Mucosa of descending colon (tissue), 3 donors: ENCODE measurements around the gene JCAD. TPM values are rescaled to one million over a fixed set of nuclear protein-coding genes. Genes with fewer than 3 reads are reported as not detected.

Experiments used
- ATAC-seq: fragments of 200-7000 bp; cut with Tn5 transposase; one replicate; pipeline ENCODE4 v1.9.1; 2020; ENCODE audit warnings: mild to moderate bottlenecking, moderate library complexity
- DNase-seq, 3 donors: peaks; one replicate each; pipeline ENCODE4 v3.0.0-alpha.2; 2020
- H3K36me3 ChIP-seq: fragments of 200-600 bp; one replicate; pipeline ENCODE4 v1.8.0; 2021; ENCODE audit warnings: low read depth, mild to moderate bottlenecking
- H3K4me1 ChIP-seq: fragments of 200-600 bp; one replicate; pipeline ENCODE4 v1.8.0; 2021; ENCODE audit warnings: low read depth, mild to moderate bottlenecking
- H3K4me3 ChIP-seq: fragments of 200-600 bp; one replicate; pipeline ENCODE4 v1.8.0; 2021; ENCODE audit warnings: mild to moderate bottlenecking
- H3K9me3 ChIP-seq: fragments of 200-600 bp; one replicate; pipeline ENCODE4 v1.8.0; 2021; ENCODE audit warnings: mild to moderate bottlenecking
- CTCF ChIP-seq: fragments of 200-600 bp; IDR thresholded peaks from one replicate; pipeline ENCODE4 v1.8.0; 2022; ENCODE audit warnings: antibody characterized with exemption, mild to moderate bottlenecking
- intact Hi-C, 2 donors: fragments of 100-400 bp; cut with DNase I in 1 of 2; cut with micrococcal nuclease in 1 of 2; formaldehyde crosslinking; loops; one replicate each; pipeline versions ENCODE4 v1.11.0 to v1.11.1; 2022; cut with DNase I, micrococcal nuclease
- total RNA-seq, 3 donors: library from RNA; stranded (reverse); fragmentation: NEBNext Ultra II Directional in 2 of 3; extraction: Animal tissue kit (Norgen Biotek cat#: 25700) in 2 of 3; gene quantifications; one replicate each; pipeline versions ENCODE4 v1.2.1 to v1.2.4, GENCODE V29; 2021 to 2023
- donor health status: DM: no; HTN: no; CAD: no; lungs with moderate emphysema.
- donor health status: DM: no; HTN: no; CAD: no.
- donor health status: DM: no; HTN: yes; CAD: no.

The JCAD gene
- total RNA-seq, 3 donors from 2014 or later = 4.9 to 256 (median 9.0) TPM

GRCh38 chr10:30072068-30072467 lies 12.7 kb upstream of the JCAD start:
- no peaks in the 10 kb centered on the region for H3K4me1 ChIP-seq
- ATAC-seq (no peak), DNase-seq (no peak)
- no peak for TF ChIP-seq CTCF
- no peaks in the 10 kb centered on the region for H3K9me3 ChIP-seq
- H3K36me3 ChIP-seq = no peaks in the 10 kb centered on the region
- no peak overlapping the region for H3K4me3 ChIP-seq
- intact Hi-C loops = no loop called here

GRCh38 chr10:30070001-30070685 lies 10.8 kb upstream of the JCAD start:
- ATAC-seq (no peak), DNase-seq (no peak)
- Histone ChIP-seq H3K9me3 (no peaks in the 10 kb centered on the region), H3K36me3 (no peaks in the 10 kb centered on the region), H3K4me1 (no peaks in the 10 kb centered on the region), H3K4me3 (no peak overlapping the region)
- intact Hi-C loops = no loop called here
- no peak for TF ChIP-seq CTCF

DNA sequence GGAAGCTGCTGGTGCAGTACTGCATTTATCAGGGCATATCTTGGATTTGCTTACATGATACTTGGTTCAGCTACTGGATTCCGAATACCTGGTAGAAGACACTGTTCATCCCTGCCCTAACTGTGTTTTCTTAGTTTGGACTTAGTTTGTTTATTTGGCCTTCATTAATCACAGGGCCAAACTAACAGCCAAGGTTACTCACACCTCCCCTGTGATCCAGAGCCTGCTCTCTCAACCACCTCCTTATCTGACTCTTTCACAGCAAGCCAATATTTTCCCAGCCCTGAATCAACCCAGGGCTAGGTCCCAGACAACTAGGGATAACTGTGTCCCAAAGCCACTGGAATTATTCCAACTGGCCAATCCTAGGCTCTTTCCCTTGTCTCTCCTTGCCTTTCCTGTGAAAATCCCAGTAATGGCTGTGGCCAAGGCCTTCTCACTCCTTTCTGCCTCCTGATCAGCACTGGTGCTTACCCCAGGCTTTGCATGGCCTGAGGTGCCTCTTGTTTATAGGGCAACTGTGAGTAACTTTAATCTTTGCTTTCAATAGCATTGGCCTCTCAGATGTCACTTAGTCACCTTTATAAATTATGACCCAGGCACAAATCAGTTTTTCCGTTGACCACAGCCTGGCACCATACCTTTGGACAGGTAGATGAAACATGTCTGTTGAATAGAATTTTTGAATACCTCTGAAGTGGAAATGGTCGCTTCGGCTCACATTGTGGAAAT lies 9.3 kb upstream of the JCAD start:
- Histone ChIP-seq H3K4me1 (no peaks in the 10 kb centered on the region), H3K36me3 (no peaks in the 10 kb centered on the region), H3K4me3 (no peak overlapping the region), H3K9me3 (no peaks in the 10 kb centered on the region)
- TF ChIP-seq CTCF = no peak
- intact Hi-C loops = no loop called here
- DNase-seq = no peak
- ATAC-seq = no peak

DNA sequence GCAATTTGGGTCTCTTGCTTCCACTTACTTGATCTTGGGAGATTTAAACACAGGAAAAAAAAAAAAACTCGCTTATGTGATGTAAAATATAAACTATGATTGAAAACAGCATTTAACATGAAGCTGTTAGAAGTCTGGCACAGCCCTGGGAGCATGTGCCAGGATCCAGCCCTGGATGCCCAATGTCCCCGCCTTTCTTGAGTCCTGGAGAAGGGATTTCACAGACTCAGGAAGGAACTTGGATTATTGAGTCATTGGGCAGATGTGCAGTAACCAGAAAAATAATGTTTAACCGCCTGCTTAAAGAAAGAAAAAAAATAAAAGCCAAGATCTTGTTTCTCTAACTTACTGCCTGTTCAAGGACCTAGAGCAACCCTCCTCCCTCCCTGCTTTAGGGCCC lies 3.7 kb upstream of the JCAD start:
- no peak for TF ChIP-seq CTCF
- no peak for ATAC-seq
- no peak for DNase-seq
- intact Hi-C loops = no loop called here
- Histone ChIP-seq H3K4me1 (peaks cover 3% of the 10 kb centered on the region), H3K9me3 (no peaks in the 10 kb centered on the region), H3K4me3 (no peak overlapping the region), H3K36me3 (no peaks in the 10 kb centered on the region)

DNA sequence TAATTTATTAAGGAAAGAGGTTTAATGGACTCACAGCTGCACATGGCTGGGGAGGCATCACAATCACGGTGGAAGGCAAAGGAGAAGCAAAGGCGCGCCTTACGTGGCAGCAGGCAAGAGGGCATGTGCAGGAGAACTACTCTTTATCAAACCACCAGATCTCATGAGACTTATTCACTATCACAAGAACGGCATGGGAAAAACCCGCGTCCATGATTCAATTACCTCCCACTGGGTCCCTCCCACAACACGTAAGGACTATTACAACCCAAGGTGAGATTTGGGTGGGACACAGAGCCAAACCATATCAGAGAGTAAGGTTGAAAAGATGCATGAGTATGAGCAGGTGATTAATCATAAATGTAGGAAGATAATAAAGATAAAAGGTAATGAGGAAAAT lies 3.2 kb upstream of the JCAD start:
- no peak for ATAC-seq
- peaks cover 3% of the 10 kb centered on the region for H3K4me1 ChIP-seq
- TF ChIP-seq CTCF = no peak
- H3K4me3 ChIP-seq = no peak overlapping the region
- no peak for DNase-seq
- no peaks in the 10 kb centered on the region for H3K36me3 ChIP-seq
- no peaks in the 10 kb centered on the region for H3K9me3 ChIP-seq
- intact Hi-C loops = no loop called here
